ENCODE data around the gene HDAC5.

HDAC5 gene

DNA sequence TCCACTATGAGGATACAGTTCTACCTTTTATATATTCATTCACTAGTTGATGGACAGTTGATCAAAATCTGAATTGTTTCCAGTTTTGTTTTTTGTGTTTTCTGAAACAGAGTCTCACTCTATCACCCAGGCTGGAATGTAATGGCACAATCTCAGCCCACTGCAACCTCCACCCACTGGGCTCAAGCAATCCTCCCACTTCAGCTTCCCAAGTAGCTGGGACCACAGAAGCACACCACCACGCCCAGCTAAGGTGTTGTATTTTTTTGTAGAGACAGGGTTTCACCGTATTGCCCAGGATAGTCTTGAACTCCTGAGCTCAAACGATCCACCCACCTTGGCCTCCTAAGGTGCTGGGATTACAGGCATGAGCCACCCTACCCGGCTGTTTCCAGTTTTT lies 78.0 kb downstream of the HDAC5 start:
- Histone ChIP-seq H3K36me3 (ENCODE audit: insufficient read depth, low read length) (peaks cover 28% of the 10 kb centered on the region; the same call in 1 of the 2 replicates), H3K4me2 (ENCODE audit: low read depth, low read length, poor library complexity, severe bottlenecking) (no peak overlapping the region), H3K4me3 (ENCODE audit: low read length, poor library complexity, severe bottlenecking) (no peak overlapping the region), H3K9me2 (replicated peaks; ENCODE audit: low read depth, low read length) (no peaks in the 10 kb centered on the region), H4K20me1 (ENCODE audit: insufficient read depth, low read length, poor library complexity, severe bottlenecking) (peaks cover 34% of the 10 kb centered on the region), H3K79me2 (ENCODE audit: insufficient read depth, low read length) (peaks cover 71% of the 10 kb centered on the region), H3K4me1 (ENCODE audit: insufficient read depth, low read length, poor library complexity, severe bottlenecking) (no peaks in the 10 kb centered on the region), H3F3A (ENCODE audit: low read depth) (no peaks in the 10 kb centered on the region), H3K27me3 (ENCODE audit: insufficient read depth, low read length, poor library complexity, severe bottlenecking) (no peaks in the 10 kb centered on the region), H3K9me3 (ENCODE audit: insufficient read depth, low read depth, low read length) (no peaks in the 10 kb centered on the region), H2AFZ (ENCODE audit: low read length) (no peak overlapping the region), H3K9ac (ENCODE audit: low read depth, low read length, poor library complexity, severe bottlenecking) (no peak overlapping the region)
- no peak for TF ChIP-seq EZH2phosphoT487 (IDR thresholded peaks at IDR 0.05; ENCODE audit: borderline replicate concordance)
- TF ChIP-seq, protein P1, sequence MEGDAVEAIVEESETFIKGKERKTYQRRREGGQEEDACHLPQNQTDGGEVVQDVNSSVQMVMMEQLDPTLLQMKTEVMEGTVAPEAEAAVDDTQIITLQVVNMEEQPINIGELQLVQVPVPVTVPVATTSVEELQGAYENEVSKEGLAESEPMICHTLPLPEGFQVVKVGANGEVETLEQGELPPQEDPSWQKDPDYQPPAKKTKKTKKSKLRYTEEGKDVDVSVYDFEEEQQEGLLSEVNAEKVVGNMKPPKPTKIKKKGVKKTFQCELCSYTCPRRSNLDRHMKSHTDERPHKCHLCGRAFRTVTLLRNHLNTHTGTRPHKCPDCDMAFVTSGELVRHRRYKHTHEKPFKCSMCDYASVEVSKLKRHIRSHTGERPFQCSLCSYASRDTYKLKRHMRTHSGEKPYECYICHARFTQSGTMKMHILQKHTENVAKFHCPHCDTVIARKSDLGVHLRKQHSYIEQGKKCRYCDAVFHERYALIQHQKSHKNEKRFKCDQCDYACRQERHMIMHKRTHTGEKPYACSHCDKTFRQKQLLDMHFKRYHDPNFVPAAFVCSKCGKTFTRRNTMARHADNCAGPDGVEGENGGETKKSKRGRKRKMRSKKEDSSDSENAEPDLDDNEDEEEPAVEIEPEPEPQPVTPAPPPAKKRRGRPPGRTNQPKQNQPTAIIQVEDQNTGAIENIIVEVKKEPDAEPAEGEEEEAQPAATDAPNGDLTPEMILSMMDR (conservative IDR thresholded peaks at IDR 0.05; ENCODE audit: low read length) = no peak

- Histone ChIP-seq H3K36me3 (ENCODE audit: insufficient read depth, low read length) (peaks cover 26% of the 10 kb centered on the region; the same call in 1 of the 2 replicates), H3K27me3 (ENCODE audit: insufficient read depth, low read length, poor library complexity, severe bottlenecking) (no peaks in the 10 kb centered on the region), H3F3A (ENCODE audit: low read depth) (no peaks in the 10 kb centered on the region), H3K9me3 (ENCODE audit: insufficient read depth, low read depth, low read length) (no peaks in the 10 kb centered on the region), H4K20me1 (ENCODE audit: insufficient read depth, low read length, poor library complexity, severe bottlenecking) (peaks cover 37% of the 10 kb centered on the region), H3K4me3 (ENCODE audit: low read length, poor library complexity, severe bottlenecking) (no peak overlapping the region), H3K4me2 (ENCODE audit: low read depth, low read length, poor library complexity, severe bottlenecking) (no peak overlapping the region), H3K79me2 (ENCODE audit: insufficient read depth, low read length) (peaks cover 69% of the 10 kb centered on the region), H3K4me1 (ENCODE audit: insufficient read depth, low read length, poor library complexity, severe bottlenecking) (no peaks in the 10 kb centered on the region), H3K9ac (ENCODE audit: low read depth, low read length, poor library complexity, severe bottlenecking) (no peak overlapping the region), H3K9me2 (replicated peaks; ENCODE audit: low read depth, low read length) (no peaks in the 10 kb centered on the region), H2AFZ (ENCODE audit: low read length) (no peak overlapping the region)
- no peak for TF ChIP-seq EZH2phosphoT487 (IDR thresholded peaks at IDR 0.05; ENCODE audit: borderline replicate concordance)
- TF ChIP-seq, protein P1 (conservative IDR thresholded peaks at IDR 0.05; ENCODE audit: low read length) = no peak
Measured at GRCh38 chr17:44044071-44044470, 79.4 kb downstream of the HDAC5 start.

DNA sequence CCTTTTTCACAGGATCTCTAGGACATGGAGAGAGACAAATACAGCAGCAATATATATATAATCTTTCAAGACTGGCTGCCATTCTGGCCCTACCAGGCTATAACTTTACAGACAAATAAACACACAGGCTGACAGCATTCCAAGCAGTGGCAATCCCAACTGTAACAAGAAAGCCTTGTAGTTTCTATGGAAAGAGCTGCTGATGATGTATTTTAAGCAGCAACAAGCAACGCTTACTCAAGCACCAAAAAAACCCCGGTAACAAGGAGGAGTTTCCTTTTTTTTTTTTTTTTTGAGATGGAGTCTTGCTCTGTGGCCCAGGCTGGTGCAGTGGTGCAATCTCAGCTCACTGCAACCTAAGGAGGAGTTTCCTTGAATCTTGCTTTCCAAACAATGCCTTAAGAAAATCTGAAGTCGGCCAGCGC lies 80.2 kb downstream of the HDAC5 start:
- H3K4me2 ChIP-seq (ENCODE audit: low read depth, low read length, poor library complexity, severe bottlenecking) = no peak overlapping the region
- H3K9ac ChIP-seq (ENCODE audit: low read depth, low read length, poor library complexity, severe bottlenecking) = no peak overlapping the region
- H3K9me2 ChIP-seq (replicated peaks; ENCODE audit: low read depth, low read length) = no peaks in the 10 kb centered on the region
- TF ChIP-seq, protein P1 (conservative IDR thresholded peaks at IDR 0.05; ENCODE audit: low read length) = no peak
- no peak for TF ChIP-seq EZH2phosphoT487 (IDR thresholded peaks at IDR 0.05; ENCODE audit: borderline replicate concordance)
- H3K9me3 ChIP-seq (ENCODE audit: insufficient read depth, low read depth, low read length) = no peaks in the 10 kb centered on the region
- no peaks in the 10 kb centered on the region for H3K27me3 ChIP-seq (ENCODE audit: insufficient read depth, low read length, poor library complexity, severe bottlenecking)
- H3K36me3 ChIP-seq (ENCODE audit: insufficient read depth, low read length) = peaks cover 26% of the 10 kb centered on the region; the same call in 1 of the 2 replicates
- H4K20me1 ChIP-seq (ENCODE audit: insufficient read depth, low read length, poor library complexity, severe bottlenecking) = peaks cover 32% of the 10 kb centered on the region
- H3K79me2 ChIP-seq (ENCODE audit: insufficient read depth, low read length) = peaks cover 61% of the 10 kb centered on the region
- H3K4me3 ChIP-seq (ENCODE audit: low read length, poor library complexity, severe bottlenecking) = no peak overlapping the region
- no peak overlapping the region for H2AFZ ChIP-seq (ENCODE audit: low read length)
- H3F3A ChIP-seq (ENCODE audit: low read depth) = no peaks in the 10 kb centered on the region
- H3K4me1 ChIP-seq (ENCODE audit: insufficient read depth, low read length, poor library complexity, severe bottlenecking) = no peaks in the 10 kb centered on the region

Measured in Loucy (cell line).